ENCODE data around the gene CASP7. TPM values are rescaled to one million over a fixed set of nuclear protein-coding genes. Genes with fewer than 3 reads are reported as not detected.
A peak's percentile ranks its signal among the peaks of the same experiment; 100 is the strongest.

The CASP7 gene
- total RNA-seq, 4 donors from 2014 or later: 13.7 to 29.2 (median 20.1) TPM

GRCh38 chr10:113693348-113693747 lies 13.6 kb downstream of the CASP7 start:
- Histone ChIP-seq H3K27ac (no peak overlapping the region), H3K4me1 (no peaks in the 10 kb centered on the region), H3K36me3 (peaks cover 3 to 37% of the 10 kb centered on the region in 2 donors), H3K4me3 (no peak overlapping the region), H3K9me3 (peaks cover 0 to 25% (median 0%) of the 10 kb centered on the region in 3 donors), H3K27me3 (no peaks in the 10 kb centered on the region)
- ATAC-seq: no peak
- WGBS, 2 donors (ENCODE audit: low coverage in 1 of 2): 100% methylated on average over 2 of the region's 2 CpGs
- TF ChIP-seq POLR2AphosphoS5 (IDR thresholded peaks at IDR 0.05) (no peak), POLR2A (IDR thresholded peaks at IDR 0.05) (no peak), EP300 (IDR thresholded peaks at IDR 0.05) (no peak)
- TF ChIP-seq, protein P1, sequence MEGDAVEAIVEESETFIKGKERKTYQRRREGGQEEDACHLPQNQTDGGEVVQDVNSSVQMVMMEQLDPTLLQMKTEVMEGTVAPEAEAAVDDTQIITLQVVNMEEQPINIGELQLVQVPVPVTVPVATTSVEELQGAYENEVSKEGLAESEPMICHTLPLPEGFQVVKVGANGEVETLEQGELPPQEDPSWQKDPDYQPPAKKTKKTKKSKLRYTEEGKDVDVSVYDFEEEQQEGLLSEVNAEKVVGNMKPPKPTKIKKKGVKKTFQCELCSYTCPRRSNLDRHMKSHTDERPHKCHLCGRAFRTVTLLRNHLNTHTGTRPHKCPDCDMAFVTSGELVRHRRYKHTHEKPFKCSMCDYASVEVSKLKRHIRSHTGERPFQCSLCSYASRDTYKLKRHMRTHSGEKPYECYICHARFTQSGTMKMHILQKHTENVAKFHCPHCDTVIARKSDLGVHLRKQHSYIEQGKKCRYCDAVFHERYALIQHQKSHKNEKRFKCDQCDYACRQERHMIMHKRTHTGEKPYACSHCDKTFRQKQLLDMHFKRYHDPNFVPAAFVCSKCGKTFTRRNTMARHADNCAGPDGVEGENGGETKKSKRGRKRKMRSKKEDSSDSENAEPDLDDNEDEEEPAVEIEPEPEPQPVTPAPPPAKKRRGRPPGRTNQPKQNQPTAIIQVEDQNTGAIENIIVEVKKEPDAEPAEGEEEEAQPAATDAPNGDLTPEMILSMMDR (IDR thresholded peaks at IDR 0.05): no peak

DNA sequence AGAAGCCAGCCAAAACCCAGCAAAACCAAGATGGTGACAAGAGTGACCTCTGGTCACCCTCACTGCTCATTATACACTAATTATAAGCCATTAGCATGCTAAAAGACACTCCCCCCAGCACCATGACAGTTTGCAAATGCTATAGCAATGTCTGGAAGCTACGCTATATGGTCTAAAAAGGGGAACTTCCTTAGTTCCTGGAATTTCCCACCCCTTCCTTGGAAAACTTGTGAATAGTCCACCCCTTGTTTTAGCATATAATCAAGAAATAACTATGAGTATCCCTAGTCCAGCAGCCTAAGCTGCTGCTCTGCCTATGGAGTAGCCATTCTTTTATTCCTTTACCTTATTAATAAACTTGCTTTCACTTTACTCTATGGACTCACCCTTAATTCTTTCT lies 16.0 kb downstream of the CASP7 start:
- ATAC-seq: no peak
- Histone ChIP-seq H3K9me3 (peaks cover 0 to 25% (median 0%) of the 10 kb centered on the region in 3 donors), H3K4me1 (no peaks in the 10 kb centered on the region), H3K4me3 (no peak overlapping the region), H3K27ac (no peak overlapping the region), H3K27me3 (no peaks in the 10 kb centered on the region), H3K36me3 (peaks cover 3 to 52% of the 10 kb centered on the region in 2 donors)
- WGBS, 2 donors (ENCODE audit: low coverage in 1 of 2): 92 to 100% methylated on average over 1 of the region's 1 CpG
- TF ChIP-seq EP300 (IDR thresholded peaks at IDR 0.05): no peak
- no peak for TF ChIP-seq POLR2AphosphoS5 (IDR thresholded peaks at IDR 0.05)
- TF ChIP-seq, protein P1 (IDR thresholded peaks at IDR 0.05): no peak
- TF ChIP-seq POLR2A (IDR thresholded peaks at IDR 0.05): no peak

DNA sequence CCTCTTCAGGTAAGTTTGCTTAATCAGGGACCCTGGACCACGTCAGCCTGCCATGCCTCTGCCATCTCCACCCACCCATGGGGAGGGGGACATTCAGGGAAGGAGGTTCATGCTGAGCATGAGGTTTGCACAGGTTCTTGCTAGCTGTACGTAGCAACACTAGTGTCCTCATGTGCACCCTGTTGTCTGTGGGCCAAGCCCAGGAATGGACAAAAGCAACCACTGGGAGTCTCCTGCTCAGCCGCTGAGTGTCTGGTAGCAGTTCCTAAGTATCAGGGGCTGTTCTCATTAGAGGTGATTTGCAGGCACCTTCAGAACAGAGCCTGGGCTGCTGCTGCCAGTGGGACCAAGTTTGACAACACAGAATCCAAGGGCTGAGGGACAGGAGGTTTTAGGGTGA lies 17.9 kb downstream of the CASP7 start:
- no peak for TF ChIP-seq EP300 (IDR thresholded peaks at IDR 0.05)
- no CpG with 5 or more reads among the region's 3 CpGs for whole genome bisulfite sequencing, 2 donors (ENCODE audit: low coverage in 1 of 2)
- Histone ChIP-seq H3K36me3 (peaks cover 1 to 55% of the 10 kb centered on the region in 2 donors), H3K27me3 (no peaks in the 10 kb centered on the region), H3K9me3 (peaks cover 0 to 19% (median 0%) of the 10 kb centered on the region in 3 donors), H3K4me1 (no peaks in the 10 kb centered on the region), H3K27ac (no peak overlapping the region), H3K4me3 (no peak overlapping the region)
- no peak for ATAC-seq

- Histone ChIP-seq H3K4me3 (no peak overlapping the region), H3K36me3 (peaks cover 0 to 24% of the 10 kb centered on the region in 2 donors), H3K4me1 (peaks cover 5 to 42% (median 10%) of the 10 kb centered on the region in 3 donors), H3K27me3 (no peaks in the 10 kb centered on the region), H3K27ac (no peak overlapping the region), H3K9me3 (no peaks in the 10 kb centered on the region)
- 0 to 15% methylated on average over 1 to 5 of the region's 6 CpGs for WGBS, 2 donors (ENCODE audit: low coverage in 1 of 2)
- TF ChIP-seq, protein P1 (IDR thresholded peaks at IDR 0.05): peak; percentile 50 to 72 (median 66)
- no peak for TF ChIP-seq POLR2AphosphoS5 (IDR thresholded peaks at IDR 0.05)
- ATAC-seq: no peak
Measured at GRCh38 chr10:113704637-113705343, 25.1 kb downstream of the CASP7 start.

DNA sequence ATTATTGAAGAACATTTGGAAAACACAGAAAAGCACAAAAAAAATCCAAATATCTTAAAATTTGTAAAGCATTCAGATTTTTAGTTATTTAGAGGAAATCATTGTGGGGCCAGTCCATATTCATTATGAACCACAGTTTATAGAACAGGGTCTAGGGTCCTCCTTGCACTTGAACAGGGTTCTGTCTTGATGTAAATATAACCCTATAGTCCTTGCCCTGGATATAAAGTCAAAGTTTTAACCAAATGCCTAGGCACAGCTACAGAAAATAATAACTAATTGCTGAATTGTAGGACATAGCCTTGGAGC lies 25.6 kb downstream of the CASP7 start:
- no peak overlapping the region for H3K4me3 ChIP-seq
- ATAC-seq: no peak
- no peak for TF ChIP-seq POLR2AphosphoS5 (IDR thresholded peaks at IDR 0.05)
- TF ChIP-seq POLR2A (IDR thresholded peaks at IDR 0.05): no peak
- TF ChIP-seq, protein P1 (IDR thresholded peaks at IDR 0.05): no peak
- TF ChIP-seq EP300 (IDR thresholded peaks at IDR 0.05): no peak
- no peaks in the 10 kb centered on the region for H3K27me3 ChIP-seq
- peaks cover 5 to 47% (median 15%) of the 10 kb centered on the region in 3 donors for H3K4me1 ChIP-seq
- peaks cover 0 to 24% of the 10 kb centered on the region in 2 donors for H3K36me3 ChIP-seq
- H3K9me3 ChIP-seq: no peaks in the 10 kb centered on the region
- no peak overlapping the region for H3K27ac ChIP-seq

All from gastroesophageal sphincter (tissue), 4 donors.